ENCODE measurements around the gene ANAPC2.

The ANAPC2 gene

GRCh38 chr9:137126786-137127185 is 61.6 kb downstream of the ANAPC2 start:
- no peak for DNase-seq (ENCODE audit: low read depth)

Data from non-pigmented ciliary epithelial cell (primary cell).